H9 (cell line): ENCODE data around the gene KLHDC9. TPM values are rescaled to one million over a fixed set of nuclear protein-coding genes. Genes with fewer than 3 reads are reported as not detected.

Source experiments
- DNase-seq: peaks from one replicate; pipeline ENCODE4 v3.0.0-alpha.2; 2017
- H2AFZ ChIP-seq: one replicate; pipeline ENCODE4 v1.6.1; 2013; ENCODE audit warnings: mild to moderate bottlenecking, low read length, control low read depth, moderate library complexity
- H2AK5ac ChIP-seq: 2 replicates; pipeline ENCODE4 v1.6.1; 2013; ENCODE audit warnings: low read length, control low read depth, mixed read lengths; ENCODE audit not compliant: insufficient read length
- H2BK120ac ChIP-seq: one replicate; pipeline ENCODE4 v1.6.1; 2013; ENCODE audit warnings: low read depth, mild to moderate bottlenecking, low read length, control low read depth, inconsistent platforms; ENCODE audit not compliant: poor library complexity, severe bottlenecking
- H2BK12ac ChIP-seq: 2 replicates; pipeline ENCODE4 v1.6.1; 2013; ENCODE audit warnings: low read length, control low read depth, mixed read lengths, low read depth; ENCODE audit not compliant: insufficient read length
- H2BK15ac ChIP-seq: 2 replicates; pipeline ENCODE4 v1.6.1; 2013; ENCODE audit warnings: low read depth, low read length, control low read depth
- H2BK20ac ChIP-seq: one replicate; pipeline ENCODE4 v1.6.1; 2013; ENCODE audit warnings: low read depth, mild to moderate bottlenecking, low read length, control low read depth, inconsistent platforms; ENCODE audit not compliant: poor library complexity, severe bottlenecking
- H2BK5ac ChIP-seq: 2 replicates; pipeline ENCODE4 v1.6.1; 2013; ENCODE audit warnings: low read length, control low read depth, mixed read lengths; ENCODE audit not compliant: insufficient read length
- H3K14ac ChIP-seq: 2 replicates; pipeline ENCODE4 v1.6.1; 2013; ENCODE audit warnings: low read length, control low read depth; ENCODE audit not compliant: insufficient read depth
- H3K18ac ChIP-seq: 2 replicates; pipeline ENCODE4 v1.6.1; 2013; ENCODE audit warnings: low read depth, mild to moderate bottlenecking, mixed read lengths, low read length, control low read depth; ENCODE audit not compliant: insufficient read length
- H3K23ac ChIP-seq: 2 replicates; pipeline ENCODE4 v1.6.1; 2013; ENCODE audit warnings: low read length, control low read depth, mixed read lengths, low read depth; ENCODE audit not compliant: insufficient read length
- H3K23me2 ChIP-seq: 2 replicates; pipeline ENCODE4 v1.6.1; 2013; ENCODE audit warnings: low read depth, mild to moderate bottlenecking, mixed read lengths, low read length, control low read depth; ENCODE audit not compliant: insufficient read length, poor library complexity, severe bottlenecking
- H3K27ac ChIP-seq: 2 replicates; pipeline ENCODE4 v1.5.1; 2013; ENCODE audit warnings: low read length, control low read depth, mixed read lengths, low read depth; ENCODE audit not compliant: insufficient read length
- H3K27me3 ChIP-seq: 2 replicates; pipeline ENCODE4 v1.6.1; 2013; ENCODE audit warnings: low read length, control low read depth, inconsistent platforms; ENCODE audit not compliant: insufficient read depth
- H3K4ac ChIP-seq: 2 replicates; pipeline ENCODE4 v1.6.1; 2013; ENCODE audit warnings: low read depth, mild to moderate bottlenecking, control low read depth, inconsistent platforms, low read length, moderate library complexity
- H3K4me1 ChIP-seq: 2 replicates; pipeline ENCODE4 v1.6.1; 2013; ENCODE audit warnings: low read length, control low read depth, inconsistent platforms; ENCODE audit not compliant: insufficient read depth
- H3K4me2 ChIP-seq: 2 replicates; pipeline ENCODE4 v1.6.1; 2013; ENCODE audit warnings: low read length, control low read depth, mixed read lengths; ENCODE audit not compliant: insufficient read length, insufficient read depth
- H3K56ac ChIP-seq: 2 replicates; pipeline ENCODE4 v1.6.1; 2013; ENCODE audit warnings: low read depth, mild to moderate bottlenecking, mixed read lengths, low read length, control low read depth; ENCODE audit not compliant: insufficient read length
- H3K79me1 ChIP-seq: 2 replicates; pipeline ENCODE4 v1.6.1; 2013; ENCODE audit warnings: low read depth, mild to moderate bottlenecking, moderate library complexity, low read length, control low read depth, inconsistent platforms; ENCODE audit not compliant: insufficient read depth, poor library complexity, severe bottlenecking
- H3K79me2 ChIP-seq: 2 replicates; pipeline ENCODE4 v1.6.1; 2013; ENCODE audit warnings: low read length, control low read depth, inconsistent platforms; ENCODE audit not compliant: insufficient read depth
- H3K9ac ChIP-seq: 2 replicates; pipeline ENCODE4 v1.6.1; 2013; ENCODE audit warnings: low read length, control low read depth, mixed read lengths; ENCODE audit not compliant: insufficient read length; ENCODE audit errors: extremely low read depth
- H3K9me3 ChIP-seq: one replicate; pipeline ENCODE4 v1.6.1; 2013; ENCODE audit warnings: low read depth, low read length, inconsistent platforms; ENCODE audit not compliant: control insufficient read depth
- H3T11ph ChIP-seq: one replicate; pipeline ENCODE4 v1.6.1; 2013; ENCODE audit warnings: mild to moderate bottlenecking, low read length, control low read depth, inconsistent platforms
- H4K20me1 ChIP-seq: one replicate; pipeline ENCODE4 v1.6.1; 2013; ENCODE audit not compliant: control insufficient read depth, insufficient read length, insufficient read depth
- H4K5ac ChIP-seq: 2 replicates; pipeline ENCODE4 v1.6.1; 2013; ENCODE audit warnings: low read depth, mild to moderate bottlenecking, mixed read lengths, low read length, control low read depth; ENCODE audit not compliant: insufficient read length
- H4K8ac ChIP-seq: replicated peaks from 2 replicates; pipeline ENCODE4 v1.6.1; 2013; ENCODE audit warnings: low read length, control low read depth, mixed read lengths, low read depth; ENCODE audit not compliant: insufficient read length
- H4K91ac ChIP-seq: 2 replicates; pipeline ENCODE4 v1.6.1; 2013; ENCODE audit warnings: low read depth, mild to moderate bottlenecking, moderate library complexity, mixed read lengths, low read length, control low read depth; ENCODE audit not compliant: insufficient read length
- H3K27ac Mint-ChIP-seq, 3 experiments: 2 replicates in 2 of 3; 3 replicates in 1 of 3; pipeline ENCODE4 v1.8.0; 2020 to 2021; ENCODE audit warnings: mixed read lengths in 3 of 3, mild to moderate bottlenecking in 1 of 3, moderate library complexity in 1 of 3
- H3K27me3 Mint-ChIP-seq: 2 replicates; pipeline ENCODE4 v1.8.0; 2021; ENCODE audit warnings: low read depth, mild to moderate bottlenecking, moderate library complexity, mixed read lengths
- H3K36me3 Mint-ChIP-seq, 3 experiments: 2 replicates in 2 of 3; 3 replicates in 1 of 3; pipeline ENCODE4 v1.8.0; 2020 to 2021; ENCODE audit warnings: low read depth in 3 of 3, mixed read lengths in 3 of 3; ENCODE audit not compliant: insufficient read depth in 1 of 3
- H3K4me1 Mint-ChIP-seq, 2 experiments: 2 replicates each; pipeline ENCODE4 v1.8.0; 2020; ENCODE audit warnings: mixed read lengths in 2 of 2
- H3K4me3 Mint-ChIP-seq, 2 experiments: 2 replicates in 1 of 2; 3 replicates in 1 of 2; pipeline ENCODE4 v1.8.0; 2020 to 2021; ENCODE audit warnings: mild to moderate bottlenecking in 2 of 2, mixed read lengths in 2 of 2, moderate library complexity in 1 of 2
- H3K9me3 Mint-ChIP-seq, 2 experiments: 2 replicates in 1 of 2; 3 replicates in 1 of 2; pipeline ENCODE4 v1.8.0; 2020; ENCODE audit warnings: mild to moderate bottlenecking in 2 of 2, mixed read lengths in 2 of 2, moderate library complexity in 1 of 2
- WGBS: extraction: QIAGEN DNeasy Blood & Tissue Kit; methylation state at CpG from one replicate; pipeline ENCODE4 v1.1.7; 2013; ENCODE audit warnings: missing lambda C conversion rate, low lambda C conversion rate, mixed read lengths; ENCODE audit not compliant: insufficient read length; ENCODE audit errors: extremely low coverage; 5-methylcytosine and 5-hydroxymethylcytosine counted together
- total RNA-seq: library from RNA; stranded (reverse); gene quantifications from 2 replicates; pipeline ENCODE4 v1.2.1, GENCODE V29; 2021
- TF ChIP-seq, protein P1 (sequence below): fragments of 200-600 bp; sonication (generic); conservative IDR thresholded peaks from 3 replicates; pipeline ENCODE4 v1.8.0; 2021; ENCODE audit warnings: antibody characterized with exemption, mild to moderate bottlenecking

Gene KLHDC9
- total RNA-seq, 1 experiment from 2014 or later: 6.6 TPM

- H4K20me1 ChIP-seq: no peaks in the 10 kb centered on the region
- no peak for DNase-seq
- H3T11ph ChIP-seq: no peak overlapping the region
- TF ChIP-seq, protein P1, sequence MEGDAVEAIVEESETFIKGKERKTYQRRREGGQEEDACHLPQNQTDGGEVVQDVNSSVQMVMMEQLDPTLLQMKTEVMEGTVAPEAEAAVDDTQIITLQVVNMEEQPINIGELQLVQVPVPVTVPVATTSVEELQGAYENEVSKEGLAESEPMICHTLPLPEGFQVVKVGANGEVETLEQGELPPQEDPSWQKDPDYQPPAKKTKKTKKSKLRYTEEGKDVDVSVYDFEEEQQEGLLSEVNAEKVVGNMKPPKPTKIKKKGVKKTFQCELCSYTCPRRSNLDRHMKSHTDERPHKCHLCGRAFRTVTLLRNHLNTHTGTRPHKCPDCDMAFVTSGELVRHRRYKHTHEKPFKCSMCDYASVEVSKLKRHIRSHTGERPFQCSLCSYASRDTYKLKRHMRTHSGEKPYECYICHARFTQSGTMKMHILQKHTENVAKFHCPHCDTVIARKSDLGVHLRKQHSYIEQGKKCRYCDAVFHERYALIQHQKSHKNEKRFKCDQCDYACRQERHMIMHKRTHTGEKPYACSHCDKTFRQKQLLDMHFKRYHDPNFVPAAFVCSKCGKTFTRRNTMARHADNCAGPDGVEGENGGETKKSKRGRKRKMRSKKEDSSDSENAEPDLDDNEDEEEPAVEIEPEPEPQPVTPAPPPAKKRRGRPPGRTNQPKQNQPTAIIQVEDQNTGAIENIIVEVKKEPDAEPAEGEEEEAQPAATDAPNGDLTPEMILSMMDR: no peak
- no peak overlapping the region for H2AFZ ChIP-seq
- H3K27me3 Mint-ChIP-seq: peaks cover 11% of the 10 kb centered on the region
- H3K79me2 ChIP-seq: no peaks in the 10 kb centered on the region
- H2BK20ac ChIP-seq: no peak overlapping the region
- H4K91ac ChIP-seq: no peak overlapping the region
- H3K4me1 ChIP-seq: no peaks in the 10 kb centered on the region
- no peak overlapping the region for H3K9ac ChIP-seq
- H3K9me3 ChIP-seq: no peaks in the 10 kb centered on the region
- no peak overlapping the region for H3K4ac ChIP-seq
- no peak overlapping the region for H2BK120ac ChIP-seq
- no peaks in the 10 kb centered on the region; the same call in 1 of the 2 replicates for H3K27me3 ChIP-seq
- H3K56ac ChIP-seq: no peak overlapping the region
- no peak overlapping the region for H2AK5ac ChIP-seq
- no peaks in the 10 kb centered on the region; a peak in 1 of 5 replicates for H3K9me3 Mint-ChIP-seq
- no peak overlapping the region for H3K14ac ChIP-seq
- no peak overlapping the region for H2BK5ac ChIP-seq
- no peak overlapping the region for H4K8ac ChIP-seq
- peaks cover 10% of the 10 kb centered on the region for H3K23me2 ChIP-seq
- no peak overlapping the region for H3K18ac ChIP-seq
- H3K23ac ChIP-seq: no peak overlapping the region
- no peak overlapping the region for H3K4me3 Mint-ChIP-seq
- no peak overlapping the region; a peak in 1 of 7 replicates for H3K27ac Mint-ChIP-seq
- no peak overlapping the region for H3K4me2 ChIP-seq
- no peak overlapping the region for H4K5ac ChIP-seq
- WGBS: no CpG with 5 or more reads among the region's 1 CpG
- no peak overlapping the region for H3K27ac ChIP-seq
- H3K36me3 Mint-ChIP-seq: peaks cover 3 to 17% (median 17%) of the 10 kb centered on the region in 3 experiments; a peak in 5 of 7 replicates
- H2BK15ac ChIP-seq: no peak overlapping the region
- H2BK12ac ChIP-seq: no peak overlapping the region
- H3K4me1 Mint-ChIP-seq: peaks cover 8 to 9% of the 10 kb centered on the region in 2 experiments
- no peaks in the 10 kb centered on the region for H3K79me1 ChIP-seq
Measured at GRCh38 chr1:161096530-161096929, 1.6 kb upstream of the KLHDC9 start.
